ENCODE data around the gene RNLS.

The RNLS gene

GRCh38 chr10:88582806-88583583, at the start of gene RNLS:
Gene RNLS, minus strand, starts transcription at chr10:88583318.
- no peak within 1 kb of the TSS for H3K4me3 ChIP-seq (ENCODE audit: low read depth, low read length)
- DNase-seq (ENCODE audit: low read depth): no peak
- TF ChIP-seq CTCF (IDR thresholded peaks at IDR 0.05; ENCODE audit: control insufficient read depth, extremely low read depth, insufficient read depth): no peak

- no peak overlapping the region for H3K4me3 ChIP-seq (ENCODE audit: low read depth, low read length)
- DNase-seq (ENCODE audit: low read depth): no peak
- TF ChIP-seq CTCF (IDR thresholded peaks at IDR 0.05; ENCODE audit: control insufficient read depth, extremely low read depth, insufficient read depth): no peak
Observed at GRCh38 chr10:88624840-88625239, 41.7 kb upstream of the RNLS start.

- TF ChIP-seq CTCF (IDR thresholded peaks at IDR 0.05; ENCODE audit: control insufficient read depth, extremely low read depth, insufficient read depth): no peak
- H3K4me3 ChIP-seq (ENCODE audit: low read depth, low read length): no peak overlapping the region
- no peak for DNase-seq (ENCODE audit: low read depth)
Observed at GRCh38 chr10:88623835-88624234, 40.7 kb upstream of the RNLS start.

GRCh38 chr10:88620441-88620840, 37.3 kb upstream of the RNLS start:
- DNase-seq (ENCODE audit: low read depth): no peak
- no peak overlapping the region for H3K4me3 ChIP-seq (ENCODE audit: low read depth, low read length)
- no peak for TF ChIP-seq CTCF (IDR thresholded peaks at IDR 0.05; ENCODE audit: control insufficient read depth, extremely low read depth, insufficient read depth)

- TF ChIP-seq CTCF (IDR thresholded peaks at IDR 0.05; ENCODE audit: control insufficient read depth, extremely low read depth, insufficient read depth): no peak
- H3K4me3 ChIP-seq (ENCODE audit: low read depth, low read length): no peak overlapping the region
- DNase-seq (ENCODE audit: low read depth): no peak
Observed at GRCh38 chr10:88618496-88618895, 35.4 kb upstream of the RNLS start.

GRCh38 chr10:88617772-88618300, 34.7 kb upstream of the RNLS start:
- no peak for DNase-seq (ENCODE audit: low read depth)
- no peak for TF ChIP-seq CTCF (IDR thresholded peaks at IDR 0.05; ENCODE audit: control insufficient read depth, extremely low read depth, insufficient read depth)
- H3K4me3 ChIP-seq (ENCODE audit: low read depth, low read length): no peak overlapping the region
